NB4 (cell line): ENCODE results near the gene ST8SIA6.

Experiments
- DNase-seq: peaks from one replicate; pipeline ENCODE4 v3.0.0; 2010; ENCODE audit warnings: low read depth
- H3K4me3 ChIP-seq: one replicate; pipeline ENCODE4 v1.5.1; 2011; ENCODE audit warnings: mild to moderate bottlenecking, low read depth, low read length, moderate library complexity
- MAX ChIP-seq: IDR thresholded peaks from 2 replicates; pipeline ENCODE4 v1.6.1; 2011; ENCODE audit warnings: low read depth, low read length
- MYC ChIP-seq: IDR thresholded peaks from 2 replicates; pipeline ENCODE4 v1.6.1; 2011; ENCODE audit warnings: low read depth, low read length
- POLR2A ChIP-seq: IDR thresholded peaks from 2 replicates; pipeline ENCODE4 v1.6.1; 2011; ENCODE audit warnings: mild to moderate bottlenecking; ENCODE audit not compliant: insufficient read length; ENCODE audit errors: extremely low read depth
- TF ChIP-seq, protein P1 (sequence below): IDR thresholded peaks from one replicate; pipeline ENCODE4 v1.5.1; 2012; ENCODE audit warnings: low read depth, low read length

The ST8SIA6 gene

GRCh38 chr10:17286562-17287550, 167.5 kb downstream of the ST8SIA6 start:
- TF ChIP-seq, protein P1, sequence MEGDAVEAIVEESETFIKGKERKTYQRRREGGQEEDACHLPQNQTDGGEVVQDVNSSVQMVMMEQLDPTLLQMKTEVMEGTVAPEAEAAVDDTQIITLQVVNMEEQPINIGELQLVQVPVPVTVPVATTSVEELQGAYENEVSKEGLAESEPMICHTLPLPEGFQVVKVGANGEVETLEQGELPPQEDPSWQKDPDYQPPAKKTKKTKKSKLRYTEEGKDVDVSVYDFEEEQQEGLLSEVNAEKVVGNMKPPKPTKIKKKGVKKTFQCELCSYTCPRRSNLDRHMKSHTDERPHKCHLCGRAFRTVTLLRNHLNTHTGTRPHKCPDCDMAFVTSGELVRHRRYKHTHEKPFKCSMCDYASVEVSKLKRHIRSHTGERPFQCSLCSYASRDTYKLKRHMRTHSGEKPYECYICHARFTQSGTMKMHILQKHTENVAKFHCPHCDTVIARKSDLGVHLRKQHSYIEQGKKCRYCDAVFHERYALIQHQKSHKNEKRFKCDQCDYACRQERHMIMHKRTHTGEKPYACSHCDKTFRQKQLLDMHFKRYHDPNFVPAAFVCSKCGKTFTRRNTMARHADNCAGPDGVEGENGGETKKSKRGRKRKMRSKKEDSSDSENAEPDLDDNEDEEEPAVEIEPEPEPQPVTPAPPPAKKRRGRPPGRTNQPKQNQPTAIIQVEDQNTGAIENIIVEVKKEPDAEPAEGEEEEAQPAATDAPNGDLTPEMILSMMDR: no peak
- DNase-seq: no peak
- no peak overlapping the region for H3K4me3 ChIP-seq

DNA sequence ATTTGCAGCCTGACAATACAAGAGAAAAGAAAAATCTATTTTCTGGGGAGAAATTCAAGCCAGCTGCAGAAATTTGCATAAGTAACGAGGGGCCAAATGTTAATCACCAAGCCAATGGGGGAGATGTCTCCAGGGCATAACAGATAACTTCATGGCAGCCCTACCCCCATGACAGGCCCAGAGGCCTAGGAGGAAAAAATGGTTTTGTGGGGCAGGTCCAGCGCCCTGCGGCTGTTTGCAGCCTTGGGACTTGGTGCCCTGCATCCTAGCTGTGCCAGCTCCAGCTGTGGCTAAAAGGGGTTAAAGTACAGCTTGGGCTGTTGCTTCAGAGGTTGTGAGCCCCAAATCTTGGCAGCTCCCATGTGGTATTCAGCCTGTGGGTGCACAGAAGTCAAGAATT, 172.1 kb downstream of the ST8SIA6 start:
- no peak for DNase-seq
- no peak overlapping the region for H3K4me3 ChIP-seq
- no peak for TF ChIP-seq MAX

DNA sequence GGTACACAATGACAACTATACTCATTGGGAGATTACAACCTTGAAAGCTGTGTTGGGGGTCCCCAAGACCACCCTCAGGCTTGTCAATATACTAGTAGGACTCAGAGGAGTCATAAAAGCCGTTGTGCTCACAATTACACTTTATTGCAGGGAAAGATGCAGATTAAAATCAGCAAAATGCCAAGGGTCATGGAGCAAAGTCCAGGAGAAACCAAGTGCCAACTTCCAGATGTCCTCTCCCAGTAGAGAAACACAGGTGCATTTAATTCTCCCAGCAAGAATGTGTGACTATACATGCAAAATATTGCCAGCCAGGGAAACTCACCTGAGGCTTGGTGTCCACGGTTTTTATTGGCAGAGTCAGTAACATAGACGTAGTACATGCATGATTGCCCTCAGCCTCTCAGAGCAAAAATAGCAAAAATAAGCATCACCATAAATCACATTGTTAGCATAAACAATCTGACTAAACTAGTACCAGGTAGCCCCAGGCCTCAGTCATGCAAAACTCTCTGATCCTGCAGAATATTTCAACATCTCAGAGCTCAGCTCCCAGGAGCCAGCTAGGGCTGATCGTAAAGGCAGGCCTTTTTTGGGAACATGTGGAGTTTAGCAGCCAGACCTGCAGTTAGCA, 175.7 kb downstream of the ST8SIA6 start:
- TF ChIP-seq MYC: no peak
- H3K4me3 ChIP-seq: no peak overlapping the region
- DNase-seq: no peak

DNA sequence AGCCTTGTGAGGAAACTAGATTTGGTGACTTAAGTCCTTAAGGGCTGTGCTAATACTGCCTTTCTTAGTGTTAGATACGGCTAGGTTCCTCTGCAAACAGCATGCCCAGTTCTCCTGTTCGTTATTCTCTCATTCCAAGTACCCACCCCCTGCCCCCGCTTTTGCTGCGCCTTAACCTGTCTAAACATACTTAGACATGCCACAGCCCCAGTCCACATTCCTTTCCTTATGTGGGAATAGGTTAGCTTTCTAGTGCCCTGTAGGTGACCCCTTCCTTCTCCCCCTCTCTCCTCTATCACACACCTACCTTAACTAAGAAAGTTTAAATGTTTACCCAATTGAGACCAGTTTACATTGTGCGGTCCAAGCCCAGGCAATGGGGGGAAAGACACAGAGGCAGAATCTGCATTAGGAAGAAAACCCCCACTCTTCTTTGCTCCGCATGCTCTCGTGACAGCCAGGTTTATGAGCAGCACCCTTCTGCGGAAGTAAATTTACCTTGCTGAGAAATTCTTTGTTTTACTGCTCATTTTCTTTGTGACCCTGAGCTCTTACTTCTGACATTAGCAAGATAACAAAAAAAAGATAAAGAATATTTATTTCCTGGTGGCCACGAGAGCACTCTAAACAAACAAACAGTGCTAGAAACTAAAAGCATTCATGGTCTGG, 177.5 kb downstream of the ST8SIA6 start:
- H3K4me3 ChIP-seq: no peak overlapping the region
- TF ChIP-seq POLR2A (no peak), MAX (no peak), MYC (no peak)
- TF ChIP-seq, protein P1: no peak
- DNase-seq: no peak

DNA sequence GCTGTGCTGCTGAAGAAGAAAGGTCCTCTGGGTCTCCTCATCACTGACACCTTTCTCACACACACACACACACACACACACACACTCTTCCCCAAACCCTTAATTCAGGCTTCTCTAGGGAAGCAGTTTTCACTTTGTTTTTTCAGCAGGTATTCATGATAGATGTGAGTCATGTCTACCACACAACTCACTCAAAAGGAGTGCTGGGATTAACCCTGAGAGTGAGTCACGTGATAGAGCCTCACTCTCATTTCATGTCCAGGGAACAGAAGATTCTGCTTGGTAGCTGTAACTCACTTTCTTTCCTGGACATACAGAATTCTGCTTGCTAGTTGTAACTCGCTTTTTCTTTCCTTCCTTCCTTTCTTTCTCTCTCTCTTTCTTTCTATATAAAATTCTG, 181.0 kb downstream of the ST8SIA6 start:
- no peak overlapping the region for H3K4me3 ChIP-seq
- TF ChIP-seq POLR2A (no peak), MYC (no peak), MAX (no peak)
- TF ChIP-seq, protein P1: no peak
- no peak for DNase-seq

GRCh38 chr10:17272648-17273047, 181.7 kb downstream of the ST8SIA6 start:
- TF ChIP-seq, protein P1: no peak
- TF ChIP-seq MYC: no peak
- TF ChIP-seq MAX: no peak
- TF ChIP-seq POLR2A: no peak
- H3K4me3 ChIP-seq: no peak overlapping the region
- DNase-seq: no peak
